Gastrocnemius medialis (tissue), 4 donors: ENCODE data around the gene LAMTOR2. TPM values are rescaled to one million over a fixed set of nuclear protein-coding genes. Genes with fewer than 3 reads are reported as not detected.

Experiments
- ATAC-seq, 2 donors: fragments of 150-250 bp; one replicate each; pipeline ENCODE4 v1.9.1; 2016
- DNase-seq, 2 donors: peaks; one replicate each; pipeline ENCODE4 v3.0.0-alpha.2; 2019
- H3K27ac ChIP-seq, 4 donors: fragments of 200-600 bp; sonication (generic); 1 replicate in 1 of 4; 2 replicates in 3 of 4; pipeline ENCODE4 v1.5.1; 2016 to 2018; ENCODE audit warnings: mild to moderate bottlenecking in 2 of 4, moderate library complexity in 1 of 4
- H3K27me3 ChIP-seq, 3 donors: fragments of 200-600 bp; sonication (generic) in 2 of 3; 1 replicate in 1 of 3; 2 replicates in 2 of 3; pipeline versions ENCODE4 v1.5.1 to v1.6.0; 2016 to 2019; ENCODE audit warnings: mild to moderate bottlenecking in 1 of 3, moderate library complexity in 1 of 3
- H3K36me3 ChIP-seq, 2 donors: fragments of 200-600 bp; sonication (generic) in 1 of 2; one replicate each; pipeline ENCODE4 v1.5.1; 2017 to 2018
- H3K4me1 ChIP-seq, 2 donors: fragments of 200-600 bp; sonication (generic) in 1 of 2; one replicate each; pipeline ENCODE4 v1.5.1; 2016 to 2017; ENCODE audit warnings: mild to moderate bottlenecking in 2 of 2
- H3K4me3 ChIP-seq, 4 donors: fragments of 200-600 bp; sonication (generic) in 3 of 4; 1 replicate in 1 of 4; 2 replicates in 3 of 4; pipeline ENCODE4 v1.5.1; 2016 to 2019; ENCODE audit warnings: mild to moderate bottlenecking in 2 of 4
- H3K9me3 ChIP-seq, 3 donors: fragments of 200-600 bp; sonication (generic) in 2 of 3; 1 replicate in 1 of 3; 2 replicates in 2 of 3; pipeline ENCODE4 v1.5.1; 2016 to 2019
- POLR2A ChIP-seq, 2 donors: fragments of 450-650 bp; IDR thresholded peaks; one replicate each; pipeline ENCODE4 v1.6.1; 2017; ENCODE audit warnings: antibody characterized with exemption in 2 of 2, mild to moderate bottlenecking in 2 of 2, moderate library complexity in 2 of 2
- in situ Hi-C, 4 donors: fragments of 200-750 bp; cut with MboI; loops; one replicate each; pipeline versions ENCODE4 v1.15.0 to v1.8.0; 2017; ENCODE audit warnings: low sequenced_read_pairs in 4 of 4
- intact Hi-C: fragments of 100-400 bp; cut with DNase I; formaldehyde crosslinking; loops from one replicate; pipeline ENCODE4 v1.15.1; 2023; ENCODE audit warnings: low total_unique reads
- total RNA-seq, 4 donors: library from RNA; depleted of rRNA; stranded (reverse); fragments of >200 nt; gene quantifications; one replicate each; pipeline versions ENCODE4 v1.1.0 to v1.2.3, GENCODE V29; 2016
- TF ChIP-seq, protein P1 (sequence below), 5 experiments: fragments of 450-650 bp in 3 of 5; fragments of 200-600 bp in 2 of 5; sonication (generic) in 2 of 5; IDR thresholded peaks in 4 of 5; conservative IDR thresholded peaks in 1 of 5; 1 replicate in 4 of 5; 2 replicates in 1 of 5; pipeline ENCODE4 v1.5.1; 2016 to 2019; ENCODE audit warnings: antibody characterized with exemption in 5 of 5, mild to moderate bottlenecking in 3 of 5, moderate library complexity in 3 of 5

LAMTOR2 gene
- total RNA-seq, 4 donors from 2014 or later = 51.5 to 82.7 (median 72.6) TPM

- DNase-seq (peak in 1 of 2 donors; percentile 37), ATAC-seq (no peak)
- H3K27ac ChIP-seq = peak overlapping the region; percentile 96 to 99 (median 98)
- no peaks in the 10 kb centered on the region for H3K27me3 ChIP-seq
- intact Hi-C loops = loop anchor here (10.0 kb wide), 1 partner anchor 361 kb away; no protein-coding TSS in a partner anchor
- in situ Hi-C loops = loop anchor here in 1 of 4 donors (25.0 kb wide), 1 partner anchor 383 kb away; no protein-coding TSS in a partner anchor
- H3K9me3 ChIP-seq = no peaks in the 10 kb centered on the region
- no peaks in the 10 kb centered on the region for H3K36me3 ChIP-seq
- no peak overlapping the region for H3K4me3 ChIP-seq
- peaks cover 61 to 69% of the 10 kb centered on the region in 2 donors for H3K4me1 ChIP-seq
- TF ChIP-seq, protein P1, sequence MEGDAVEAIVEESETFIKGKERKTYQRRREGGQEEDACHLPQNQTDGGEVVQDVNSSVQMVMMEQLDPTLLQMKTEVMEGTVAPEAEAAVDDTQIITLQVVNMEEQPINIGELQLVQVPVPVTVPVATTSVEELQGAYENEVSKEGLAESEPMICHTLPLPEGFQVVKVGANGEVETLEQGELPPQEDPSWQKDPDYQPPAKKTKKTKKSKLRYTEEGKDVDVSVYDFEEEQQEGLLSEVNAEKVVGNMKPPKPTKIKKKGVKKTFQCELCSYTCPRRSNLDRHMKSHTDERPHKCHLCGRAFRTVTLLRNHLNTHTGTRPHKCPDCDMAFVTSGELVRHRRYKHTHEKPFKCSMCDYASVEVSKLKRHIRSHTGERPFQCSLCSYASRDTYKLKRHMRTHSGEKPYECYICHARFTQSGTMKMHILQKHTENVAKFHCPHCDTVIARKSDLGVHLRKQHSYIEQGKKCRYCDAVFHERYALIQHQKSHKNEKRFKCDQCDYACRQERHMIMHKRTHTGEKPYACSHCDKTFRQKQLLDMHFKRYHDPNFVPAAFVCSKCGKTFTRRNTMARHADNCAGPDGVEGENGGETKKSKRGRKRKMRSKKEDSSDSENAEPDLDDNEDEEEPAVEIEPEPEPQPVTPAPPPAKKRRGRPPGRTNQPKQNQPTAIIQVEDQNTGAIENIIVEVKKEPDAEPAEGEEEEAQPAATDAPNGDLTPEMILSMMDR (IDR thresholded peaks at IDR 0.05 in 4 of 5, conservative IDR thresholded peaks at IDR 0.05 in 1 of 5) = no peak
Observed at GRCh38 chr1:156104065-156104810, 49.7 kb downstream of the LAMTOR2 start.

GRCh38 chr1:156104861-156105832 lies 50.6 kb downstream of the LAMTOR2 start:
- in situ Hi-C loops = loop anchor here in 1 of 4 donors (25.0 kb wide), 1 partner anchor 382 kb away; no protein-coding TSS in a partner anchor
- Histone ChIP-seq H3K27ac (peak overlapping the region; percentile 96 to 99 (median 98)), H3K27me3 (no peaks in the 10 kb centered on the region), H3K4me1 (peaks cover 64 to 71% of the 10 kb centered on the region in 2 donors), H3K36me3 (no peaks in the 10 kb centered on the region), H3K9me3 (no peaks in the 10 kb centered on the region), H3K4me3 (peak overlapping the region in 3 of 4 donors; percentile 51 to 67 (median 60))
- TF ChIP-seq POLR2A (IDR thresholded peaks at IDR 0.05) = no peak
- TF ChIP-seq, protein P1 (IDR thresholded peaks at IDR 0.05 in 4 of 5, conservative IDR thresholded peaks at IDR 0.05 in 1 of 5) = no peak
- DNase-seq (no peak), ATAC-seq (no peak)
- intact Hi-C loops = loop anchor here (10.0 kb wide), 1 partner anchor 360 kb away; no protein-coding TSS in a partner anchor

GRCh38 chr1:156106624-156107488 lies 52.3 kb downstream of the LAMTOR2 start:
- TF ChIP-seq, protein P1 (IDR thresholded peaks at IDR 0.05 in 4 of 5, conservative IDR thresholded peaks at IDR 0.05 in 1 of 5) = no peak
- TF ChIP-seq POLR2A (IDR thresholded peaks at IDR 0.05) = no peak
- ATAC-seq (peak; percentile 13 to 45), DNase-seq (peak in 1 of 2 donors; percentile 47)
- Histone ChIP-seq H3K4me3 (peak overlapping the region; percentile 38 to 67 (median 56)), H3K4me1 (peaks cover 60 to 71% of the 10 kb centered on the region in 2 donors), H3K36me3 (no peaks in the 10 kb centered on the region), H3K9me3 (no peaks in the 10 kb centered on the region), H3K27me3 (no peaks in the 10 kb centered on the region), H3K27ac (peak overlapping the region; percentile 96 to 99 (median 98))
- in situ Hi-C loops = loop anchor here in 1 of 4 donors (25.0 kb wide), 1 partner anchor 380 kb away; no protein-coding TSS in a partner anchor
- intact Hi-C loops = loop anchor here (1.0 to 10.0 kb wide), 3 partner anchors 8 to 358 kb away; no protein-coding TSS in a partner anchor

DNA sequence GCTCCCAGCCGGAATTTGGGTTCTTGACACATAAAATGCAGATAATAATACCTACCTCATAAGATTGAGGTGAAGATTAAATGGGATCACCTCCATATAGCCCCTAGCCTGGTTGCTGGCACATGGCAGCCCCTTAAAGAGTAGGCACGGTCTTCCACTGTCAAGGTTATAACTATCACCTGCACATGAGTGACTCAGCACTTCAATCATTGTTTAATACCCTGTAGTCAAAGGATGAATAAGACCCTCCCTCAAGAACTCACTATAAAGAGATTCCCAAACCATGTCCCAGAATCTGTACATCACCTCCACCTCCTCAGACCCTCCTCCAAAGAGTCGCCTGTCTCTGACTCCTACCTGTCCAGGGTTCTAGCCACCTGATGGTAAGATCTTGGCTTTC lies 53.5 kb downstream of the LAMTOR2 start:
- no peaks in the 10 kb centered on the region for H3K36me3 ChIP-seq
- H3K9me3 ChIP-seq = no peaks in the 10 kb centered on the region
- H3K27ac ChIP-seq = peak overlapping the region; percentile 96 to 99 (median 98)
- H3K4me3 ChIP-seq = peak overlapping the region in 2 of 4 donors; percentile 7 to 19
- ATAC-seq = no peak
- H3K27me3 ChIP-seq = no peaks in the 10 kb centered on the region
- DNase-seq = no peak
- intact Hi-C loops (loop anchor here (10.0 kb wide), 1 partner anchor 357 kb away; no protein-coding TSS in a partner anchor), in situ Hi-C loops (loop anchor here in 1 of 4 donors (25.0 kb wide), 1 partner anchor 379 kb away; no protein-coding TSS in a partner anchor)
- H3K4me1 ChIP-seq = peaks cover 69% of the 10 kb centered on the region in 2 donors
- TF ChIP-seq POLR2A (IDR thresholded peaks at IDR 0.05) = no peak
- TF ChIP-seq, protein P1 (IDR thresholded peaks at IDR 0.05 in 4 of 5, conservative IDR thresholded peaks at IDR 0.05 in 1 of 5) = no peak
